GM19452 (cell line): ENCODE results near the gene BAZ2A.

Experiments
- ATAC-seq: cut with Tn5 transposase; IDR thresholded peaks from one replicate; pipeline ENCODE4 v1.9.1; 2021; ENCODE audit not compliant: unreplicated experiment

Gene BAZ2A

DNA sequence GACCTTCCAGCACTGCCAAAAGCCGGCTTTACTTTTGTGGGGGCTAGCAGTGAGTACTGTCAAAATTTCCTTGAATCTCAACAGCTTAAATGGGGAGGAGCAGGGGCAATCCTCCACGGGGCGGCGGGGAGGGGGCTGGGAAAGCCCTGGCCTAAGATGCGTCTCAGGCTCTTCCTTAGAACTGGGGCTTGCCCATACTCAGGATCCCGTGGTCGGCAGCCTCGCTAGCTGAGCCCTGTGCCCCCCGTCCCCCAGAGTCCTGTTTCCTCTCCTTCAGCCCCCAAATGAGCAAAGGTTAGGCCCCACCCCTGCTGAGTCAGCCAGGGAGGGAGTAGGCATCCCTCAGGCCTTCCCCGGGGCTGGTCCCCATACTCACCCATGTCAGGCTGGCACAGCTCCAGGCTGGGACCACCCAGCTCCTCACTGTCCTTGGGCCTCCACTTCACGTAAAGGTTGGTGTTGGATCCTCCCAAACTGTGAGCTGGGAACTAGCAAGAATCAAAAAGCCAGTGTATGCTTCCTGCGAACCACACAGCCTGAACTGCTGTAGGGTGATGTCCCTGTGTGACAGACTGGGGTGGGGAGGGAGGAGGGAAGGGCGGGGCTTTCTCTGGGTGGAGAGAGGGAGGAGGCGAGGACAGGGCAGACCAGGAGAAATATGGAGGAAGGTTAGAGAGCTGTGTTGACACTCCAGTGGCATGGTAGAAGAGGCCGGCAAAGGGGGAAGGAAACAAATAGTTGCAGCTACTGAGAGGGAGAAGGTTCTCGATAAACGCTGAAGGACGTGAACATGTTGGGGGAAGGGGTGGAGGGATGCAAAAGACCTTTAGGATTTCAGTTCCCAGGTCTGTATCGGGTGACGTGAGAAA lies 5.9 kb upstream of the BAZ2A start:
- peak; percentile 50 for ATAC-seq

DNA sequence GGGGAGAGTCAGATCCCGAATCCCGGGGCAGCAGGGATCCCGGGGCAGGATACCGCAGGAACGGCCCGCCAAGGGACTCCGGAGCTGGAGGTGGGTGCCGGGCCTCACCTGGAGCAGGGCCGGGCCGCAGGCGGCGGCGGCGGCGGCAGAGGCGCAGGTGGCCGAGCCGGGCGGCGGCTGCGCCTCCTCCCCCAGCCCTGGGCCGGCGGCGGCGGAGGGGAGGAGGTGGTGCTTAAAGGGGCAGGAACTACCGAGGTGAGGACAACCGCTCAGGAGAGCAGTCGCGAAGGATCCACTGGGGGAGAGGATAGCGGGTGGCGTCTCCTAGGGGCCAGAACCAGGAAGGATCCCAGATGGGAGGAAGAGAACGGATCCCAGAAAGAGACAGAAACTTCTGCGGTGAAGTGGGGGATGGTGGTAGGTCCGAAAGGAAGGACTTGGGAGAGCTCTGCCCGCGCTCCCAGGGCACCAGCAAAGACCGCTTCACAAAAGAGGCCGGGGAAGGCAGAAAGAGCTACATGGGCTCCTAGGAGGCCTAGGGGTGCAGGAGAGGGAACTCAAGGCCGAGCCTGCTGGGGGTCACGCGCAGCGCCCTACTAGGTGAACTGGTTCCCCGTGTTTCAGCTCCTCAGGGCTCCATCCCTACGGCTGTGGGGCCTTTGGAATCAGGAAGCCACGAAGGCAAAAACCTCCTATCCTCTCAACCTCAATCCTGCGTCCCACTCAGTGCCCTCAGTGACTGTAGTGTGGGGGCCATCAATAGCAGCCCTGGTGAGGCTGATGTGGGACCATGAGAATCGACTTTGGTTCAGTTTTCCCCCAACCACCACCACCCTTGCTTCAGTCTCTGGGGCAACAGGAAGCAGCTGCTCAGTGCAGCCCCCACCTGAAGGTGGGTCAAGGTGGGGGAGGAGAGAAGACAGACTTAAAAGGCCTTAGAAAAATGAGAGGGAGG lies 5.0 kb upstream of the BAZ2A start:
- ATAC-seq: peak; percentile 31

DNA sequence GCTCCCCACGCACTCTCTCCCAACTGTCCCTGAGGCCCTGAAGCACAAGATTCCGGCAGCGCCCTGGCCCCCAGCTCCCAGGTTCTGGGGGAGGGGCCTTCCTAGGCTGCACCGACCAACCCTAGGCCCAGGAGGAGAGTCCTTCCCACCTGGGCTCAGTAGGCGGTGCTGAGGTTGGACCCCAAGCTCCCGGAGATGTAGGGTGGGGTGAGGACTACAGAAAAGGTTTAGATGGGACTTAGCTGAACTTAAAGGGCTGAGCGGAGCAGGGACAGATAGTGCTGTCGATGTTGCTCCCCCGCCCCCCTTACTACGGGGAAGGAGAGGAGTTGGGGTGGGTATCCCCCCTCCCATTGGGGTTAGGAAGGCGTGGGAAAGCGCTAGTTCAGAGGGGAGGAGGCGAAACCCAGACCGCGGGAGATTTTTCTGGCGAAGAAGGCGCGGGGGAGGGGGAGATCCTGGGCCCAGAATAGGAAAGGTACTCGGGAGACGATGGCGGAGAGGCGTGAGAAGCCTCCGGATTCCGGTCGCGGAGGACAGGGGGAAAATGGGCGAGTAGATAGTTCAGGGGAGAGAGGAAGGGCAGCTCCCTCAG lies 4.2 kb upstream of the BAZ2A start:
- ATAC-seq: no peak

DNA sequence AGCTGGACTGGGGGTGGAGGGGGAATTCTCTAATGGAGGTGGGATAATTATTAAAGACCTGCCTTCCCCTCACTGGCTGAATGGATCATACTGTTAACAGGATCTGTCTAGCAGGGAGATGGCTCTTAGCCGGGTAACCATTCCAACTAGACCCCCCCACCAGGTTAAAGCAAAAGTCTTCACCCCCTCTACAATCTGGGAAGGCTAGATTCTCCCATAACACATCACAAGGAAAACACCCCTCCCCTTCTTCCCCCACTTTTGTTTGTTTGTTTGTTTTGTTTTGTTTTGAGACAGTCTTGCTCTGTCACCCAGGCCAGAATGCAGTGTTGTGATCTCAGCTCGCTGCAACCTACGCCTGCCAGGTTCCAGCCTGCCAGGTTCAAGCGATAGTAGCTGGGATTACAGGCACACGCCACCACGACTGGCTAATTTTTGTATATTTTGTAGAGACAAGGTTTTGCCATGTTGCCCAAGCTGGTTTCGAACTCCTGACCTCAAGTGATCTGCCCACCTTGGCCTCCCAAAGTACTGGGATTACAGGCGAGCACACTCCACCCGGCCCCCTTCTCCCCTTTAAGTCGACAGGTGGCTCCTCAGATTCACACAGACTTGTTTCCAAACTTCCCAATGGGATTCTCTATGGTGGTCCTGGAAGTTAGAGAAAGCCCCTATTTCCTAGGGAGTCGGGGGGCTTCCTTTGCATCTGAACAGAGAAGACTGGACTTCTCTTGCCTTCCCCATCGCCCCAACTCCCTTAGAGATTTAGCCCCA lies 3.5 kb upstream of the BAZ2A start:
- no peak for ATAC-seq

DNA sequence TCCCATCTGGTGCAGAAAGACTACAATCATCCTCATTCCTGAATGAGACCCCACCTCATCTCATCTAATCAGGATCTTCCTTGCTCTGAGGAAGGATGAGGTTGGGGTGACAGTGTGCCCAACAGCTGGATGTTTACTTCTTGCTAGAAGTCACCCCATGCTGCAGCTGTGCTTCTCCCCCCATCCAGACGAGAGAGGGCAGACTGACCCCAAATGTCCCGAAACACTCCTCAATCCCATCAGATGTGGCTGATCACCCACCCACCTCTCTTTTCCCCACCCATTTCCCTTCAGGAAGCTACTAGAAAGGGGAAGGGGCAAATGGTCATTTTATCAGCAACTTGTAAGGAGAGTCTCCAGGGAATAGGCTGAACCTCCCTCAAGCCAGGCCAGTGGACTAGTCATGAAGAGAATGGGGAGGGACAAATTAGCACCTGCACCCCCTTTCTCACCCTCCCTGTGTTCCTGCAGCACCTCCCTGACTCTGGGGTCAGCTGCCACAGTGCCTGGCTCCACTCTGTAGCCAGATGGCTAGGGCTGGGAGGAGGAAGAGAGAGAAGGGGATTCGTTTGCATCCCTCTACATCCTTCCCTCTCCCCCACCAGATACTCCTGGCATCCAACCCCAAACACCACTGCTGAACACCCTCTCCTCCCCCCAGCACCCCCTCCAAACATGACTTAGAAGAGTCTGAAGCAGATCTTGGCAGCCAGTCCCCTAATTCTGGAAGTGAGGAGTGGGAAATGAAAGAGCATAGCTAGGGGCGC lies 2.8 kb upstream of the BAZ2A start:
- no peak for ATAC-seq

DNA sequence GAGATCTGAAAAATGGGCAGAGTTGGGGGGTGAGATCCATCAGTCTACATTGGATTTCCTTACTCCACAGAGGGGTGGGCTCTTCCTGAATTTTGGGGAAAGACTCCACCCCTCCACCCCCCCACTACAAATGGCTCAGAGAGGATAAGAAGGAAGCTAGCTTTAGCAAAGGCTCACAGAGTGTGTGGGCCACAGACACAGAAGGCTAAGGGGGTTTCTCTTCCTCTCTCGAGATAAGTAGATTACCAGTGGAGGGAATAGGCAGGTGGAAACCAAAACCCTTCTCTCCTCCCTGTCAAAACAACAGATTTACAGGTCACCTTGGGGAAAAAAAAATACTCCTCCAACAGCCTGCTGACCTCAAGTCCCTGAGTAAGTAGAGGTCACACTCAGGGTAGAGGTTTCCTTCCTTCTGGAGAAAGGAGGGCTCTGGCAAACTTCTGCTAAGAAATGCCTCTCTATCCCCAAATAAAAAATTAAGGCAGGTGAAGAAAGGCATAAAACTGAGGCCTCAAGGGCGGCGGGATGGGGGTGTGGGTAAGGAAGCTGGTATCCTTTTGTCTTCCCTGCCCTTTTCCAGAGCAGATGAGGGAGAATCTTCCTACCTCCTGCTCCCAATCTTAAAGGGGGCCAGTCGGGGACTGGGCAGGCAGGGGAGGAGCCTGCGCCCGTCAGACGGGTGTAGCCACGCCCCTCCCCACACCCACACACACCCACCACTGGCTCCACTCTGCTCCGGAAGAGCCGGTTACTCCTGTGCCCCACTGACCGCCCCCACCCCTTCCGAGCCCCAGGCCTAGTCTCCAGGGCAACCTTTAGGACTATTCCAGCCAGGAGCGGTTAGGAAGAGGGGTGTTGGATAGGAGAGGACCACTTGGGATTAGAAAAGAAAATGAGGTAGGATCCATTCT lies 1.9 kb upstream of the BAZ2A start:
- ATAC-seq: no peak

DNA sequence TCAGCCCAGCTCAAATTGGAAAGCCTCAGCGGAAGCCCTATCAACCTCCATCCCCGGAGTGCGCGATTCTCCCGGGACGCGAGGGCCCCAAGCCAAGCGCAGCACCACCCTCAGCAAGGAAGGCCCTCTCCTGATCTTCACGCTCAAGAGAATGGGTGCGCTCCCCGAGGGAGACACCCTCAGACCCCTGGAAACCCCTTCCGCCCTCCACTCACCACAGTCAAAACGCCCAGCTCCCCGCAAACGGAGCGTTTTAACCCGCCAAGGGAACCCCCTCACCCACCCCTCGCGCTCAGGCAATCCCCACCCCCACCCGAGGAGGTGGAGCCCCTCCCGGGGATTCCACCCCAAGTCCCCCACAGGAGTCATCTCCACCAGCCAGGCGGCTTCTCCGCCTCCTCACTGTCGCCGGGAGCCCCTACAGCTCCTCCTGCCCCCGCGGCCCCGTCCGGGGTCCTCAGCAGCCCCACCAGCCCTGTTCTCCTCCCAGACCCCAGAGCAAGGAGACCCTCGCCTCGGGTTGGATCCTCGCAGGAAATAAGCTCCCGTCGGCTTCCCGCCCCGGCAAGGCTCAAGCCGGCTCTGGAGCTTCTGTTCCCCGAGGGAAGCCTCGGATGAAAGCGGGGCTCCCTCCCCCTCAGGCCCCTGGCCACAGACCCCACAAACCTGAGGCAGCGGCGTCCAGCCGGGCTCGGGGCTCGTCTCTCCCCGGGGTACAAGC lies 507 bp downstream of the BAZ2A start:
- no peak for ATAC-seq

DNA sequence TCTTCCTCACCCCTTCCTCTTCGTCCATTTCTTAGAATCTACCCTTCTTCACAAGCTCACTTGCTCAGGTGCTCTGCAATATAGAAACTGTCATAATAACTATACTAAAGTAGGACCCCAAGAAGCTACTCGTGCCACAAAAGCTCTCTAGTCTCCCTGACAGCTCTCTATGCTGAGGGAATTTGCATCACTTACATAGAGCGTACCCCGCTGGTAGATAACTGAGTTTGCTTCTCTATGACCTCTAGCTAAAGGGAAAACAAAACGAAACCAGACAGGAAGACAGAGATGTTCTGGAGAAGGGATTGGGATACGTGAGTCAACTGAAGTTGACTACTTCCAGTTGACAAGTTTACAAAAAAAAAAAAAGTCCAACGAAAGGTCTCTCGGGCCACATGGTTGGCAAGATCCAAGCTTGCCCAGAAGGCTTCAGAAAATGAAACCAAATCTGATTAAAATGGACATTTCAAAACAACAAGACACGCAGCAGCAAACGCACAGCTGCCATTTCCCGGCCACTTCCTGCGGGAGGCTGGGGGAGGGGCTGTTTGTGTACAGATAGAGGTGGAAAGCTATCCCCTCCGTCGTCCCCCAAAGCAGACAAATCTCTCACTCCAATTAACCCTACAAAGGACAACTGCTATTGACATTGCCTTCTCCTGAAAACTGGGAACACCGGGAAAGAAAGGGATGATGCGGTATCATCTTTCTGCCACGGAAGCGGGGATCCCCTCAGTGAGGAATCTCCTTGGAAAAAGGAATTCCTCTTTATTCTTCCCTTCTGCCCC lies 1.3 kb downstream of the BAZ2A start:
- ATAC-seq: no peak

DNA sequence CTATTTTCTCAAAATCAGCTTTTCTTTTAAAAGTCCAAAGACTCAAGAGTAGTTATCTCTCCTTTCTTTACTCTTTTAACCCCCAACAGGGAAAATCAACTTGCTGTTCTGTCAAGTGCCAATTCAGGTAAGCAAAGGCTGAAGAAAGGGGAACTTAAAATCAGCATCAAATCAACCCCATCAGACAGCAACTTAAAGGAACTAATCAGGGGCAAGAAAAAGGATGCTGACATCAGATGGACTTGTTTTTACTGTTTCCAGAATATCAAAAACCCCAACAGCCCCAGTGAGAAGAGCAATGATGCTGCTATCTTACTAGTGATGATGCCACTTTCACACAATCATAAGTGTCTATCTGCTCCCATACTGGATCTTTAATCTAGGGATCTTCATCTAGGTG lies 3.4 kb downstream of the BAZ2A start:
- no peak for ATAC-seq

DNA sequence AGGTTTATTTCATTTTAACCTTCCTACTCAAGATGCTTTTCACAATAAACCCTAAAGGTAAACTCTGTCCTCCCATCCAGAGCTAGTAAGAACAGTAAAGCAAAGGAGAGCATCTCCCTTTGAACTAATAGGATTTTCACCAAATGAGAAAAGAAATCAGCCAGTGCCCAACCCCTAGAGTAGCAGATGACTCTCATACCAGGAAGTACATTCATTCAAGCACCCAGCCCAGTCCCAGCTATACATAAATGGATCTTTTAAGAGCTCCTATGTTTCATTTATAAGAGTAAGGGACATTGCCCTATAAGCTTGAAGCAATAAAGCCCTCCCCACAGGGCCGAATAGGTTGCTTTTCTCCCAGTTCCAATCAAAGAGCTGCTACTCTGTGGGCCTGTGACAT lies 7.6 kb downstream of the BAZ2A start:
- no peak for ATAC-seq

DNA sequence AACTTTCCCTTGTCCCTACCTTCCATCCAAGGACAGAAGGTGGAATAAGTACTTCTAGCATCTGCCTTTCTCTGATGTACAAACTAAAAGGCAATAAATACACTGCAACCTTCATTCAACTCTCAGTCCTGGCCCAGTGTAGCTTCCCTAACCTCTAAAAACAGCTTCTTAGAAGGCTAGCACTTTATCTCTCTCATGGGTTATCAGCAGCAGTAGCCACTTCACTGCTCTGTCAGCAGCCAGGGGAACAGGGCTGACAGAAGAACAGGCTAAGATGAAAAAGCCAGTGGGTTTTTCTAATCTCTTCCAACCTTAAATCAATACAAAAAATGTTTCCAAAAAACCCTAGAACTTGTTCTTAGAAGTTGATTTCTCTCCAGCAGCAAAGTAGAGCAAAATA lies 13.2 kb downstream of the BAZ2A start:
- ATAC-seq: no peak

DNA sequence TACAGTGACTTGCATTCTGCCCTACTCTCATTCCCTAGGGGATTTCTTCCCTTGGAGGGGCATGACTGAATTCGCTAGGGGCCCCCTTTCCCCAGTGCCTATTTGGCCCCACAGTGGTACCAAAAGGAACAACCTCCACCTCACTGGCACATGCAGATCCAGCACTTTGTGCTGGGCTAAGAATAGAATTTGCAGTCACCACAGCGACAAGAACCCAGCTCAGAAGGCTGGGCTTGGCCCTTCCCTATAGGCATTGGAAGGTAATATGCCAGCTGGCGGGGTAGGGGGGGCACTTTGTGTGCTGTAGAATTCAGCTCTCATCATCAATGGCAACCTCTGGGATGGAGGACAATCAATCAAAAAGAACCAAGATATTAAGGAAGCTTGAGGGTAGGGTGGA lies 13.9 kb downstream of the BAZ2A start:
- ATAC-seq: no peak

DNA sequence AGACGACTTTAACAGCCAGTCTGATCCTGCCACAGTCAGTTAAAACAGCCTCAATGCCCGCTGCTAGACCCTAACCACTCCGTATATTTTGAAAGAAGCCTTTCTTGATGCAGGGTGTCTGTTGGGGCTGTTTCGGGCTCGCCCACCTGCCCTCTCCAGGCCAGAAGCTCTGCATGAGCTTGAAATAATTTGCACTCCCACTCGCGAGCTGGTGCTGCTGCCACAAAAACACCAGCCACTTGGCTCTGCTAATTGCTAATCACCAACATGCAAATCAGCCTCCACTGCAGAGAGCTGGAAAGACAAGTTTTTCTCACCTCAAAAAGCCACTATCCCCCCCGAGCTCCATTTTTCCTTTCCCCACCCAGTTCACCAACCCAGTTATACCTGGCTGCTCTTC lies 15.5 kb downstream of the BAZ2A start:
- no peak for ATAC-seq

DNA sequence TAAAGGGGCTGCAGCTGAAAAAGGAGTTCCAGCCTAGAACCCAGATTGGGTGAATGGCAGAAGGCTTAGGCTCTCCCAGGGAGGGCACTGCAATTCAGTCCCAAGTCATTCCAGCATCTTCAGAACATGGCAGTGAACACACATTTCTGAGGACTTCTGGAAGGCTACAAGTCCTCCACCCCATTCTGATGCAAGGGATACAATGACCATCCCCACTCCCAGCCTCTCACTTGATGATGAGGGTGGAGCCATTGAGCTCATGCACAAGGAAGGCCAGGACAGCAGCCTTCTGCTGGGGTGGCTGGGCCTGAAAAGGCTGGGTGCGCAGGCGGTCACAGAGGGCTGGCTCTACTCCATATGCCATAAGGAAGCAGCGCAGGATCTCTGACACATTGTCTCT lies 25.8 kb downstream of the BAZ2A start:
- ATAC-seq: no peak

DNA sequence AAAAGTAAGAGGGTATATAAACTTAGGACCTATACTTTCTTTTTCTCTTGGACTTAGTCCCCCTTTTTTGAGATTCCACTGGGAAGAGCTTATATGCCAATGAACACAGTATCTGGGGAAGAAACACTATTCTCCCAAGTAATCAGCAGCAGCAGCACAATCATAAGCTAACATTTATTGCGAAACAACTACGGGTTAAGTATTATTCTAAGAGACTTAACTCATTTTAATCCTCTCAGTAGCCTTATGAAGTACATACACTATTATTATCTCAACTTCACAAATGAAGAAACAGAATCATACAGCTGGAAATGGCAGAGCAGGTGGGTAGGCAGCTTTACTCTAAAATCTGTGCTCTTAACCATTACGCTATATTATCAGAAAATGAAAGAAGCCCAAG lies 27.9 kb downstream of the BAZ2A start:
- no peak for ATAC-seq

DNA sequence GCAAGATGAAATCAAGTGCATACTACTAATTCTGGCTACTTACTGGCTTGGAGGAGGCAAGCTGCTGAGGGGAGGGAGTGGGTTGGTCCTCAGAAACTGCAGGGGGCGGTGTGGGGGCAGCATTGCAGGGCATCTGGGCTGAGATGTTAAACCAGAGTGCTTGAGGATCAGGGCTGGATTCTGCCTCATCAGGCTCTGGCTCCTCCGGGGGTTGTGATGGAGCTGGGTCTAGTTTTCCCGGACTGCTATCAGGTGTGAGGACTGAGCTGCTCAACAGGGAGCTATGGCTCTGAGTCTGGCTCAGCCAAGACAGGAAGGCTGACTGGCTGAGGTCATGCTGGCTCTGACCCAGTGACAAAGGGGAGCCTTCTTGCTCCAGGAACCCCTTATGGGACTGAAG lies 28.6 kb downstream of the BAZ2A start:
- ATAC-seq: no peak

DNA sequence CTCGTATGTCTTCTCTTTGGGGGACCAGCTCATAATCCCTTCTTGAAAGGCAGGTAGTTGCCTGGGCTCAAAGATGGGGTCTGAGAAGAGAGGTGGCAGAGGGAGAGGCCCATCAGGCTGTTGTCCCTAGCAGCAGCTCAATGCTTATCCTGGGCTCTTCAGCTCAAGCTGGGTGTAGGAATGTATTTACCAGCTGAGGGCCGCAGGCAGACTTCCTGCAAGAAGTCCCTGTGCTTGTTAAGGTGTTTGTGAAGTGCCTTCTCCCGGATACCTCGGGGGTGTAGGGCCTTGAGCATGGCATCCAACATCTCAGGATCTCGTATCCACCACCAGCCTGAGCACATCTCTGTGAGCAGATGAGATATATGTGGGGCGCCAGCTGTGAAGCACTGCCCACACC lies 29.4 kb downstream of the BAZ2A start:
- ATAC-seq: no peak

DNA sequence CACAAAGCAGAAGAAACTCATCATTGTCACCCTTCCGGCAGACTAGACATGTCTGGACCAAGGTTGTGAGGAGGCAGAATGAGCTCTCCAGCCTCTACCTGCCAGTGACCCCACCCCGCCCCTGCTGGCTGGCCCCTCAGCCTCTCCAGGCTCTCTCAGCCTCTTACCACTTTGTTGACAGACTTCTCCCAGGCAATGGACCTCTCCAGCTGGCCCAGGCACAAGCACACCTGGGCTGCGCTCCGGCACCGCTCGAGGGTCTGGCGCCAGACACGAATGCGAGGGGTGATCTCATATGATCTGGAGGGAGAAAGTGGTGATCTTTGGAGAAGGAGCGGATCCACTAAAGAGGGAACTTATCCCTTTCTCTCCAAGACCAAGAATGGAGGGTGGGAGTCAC lies 30.3 kb downstream of the BAZ2A start:
- ATAC-seq: no peak
